Fibroblast of lung (primary cell): ENCODE data around the gene MYH9. TPM values are rescaled to one million over a fixed set of nuclear protein-coding genes. Genes with fewer than 3 reads are reported as not detected.

ENCODE experiments used
- DNase-seq, 2 donors: peaks; one replicate each; pipeline versions ENCODE4 v3.0.0 to v3.0.0-alpha.2; 2010; ENCODE audit warnings: low read depth in 2 of 2
- H2AFZ ChIP-seq: 2 replicates; pipeline ENCODE4 v1.5.1; 2012; ENCODE audit warnings: low read length, control low read depth, inconsistent platforms
- H3K27ac ChIP-seq: 2 replicates; pipeline ENCODE4 v1.5.1; 2011; ENCODE audit warnings: low read length, control low read depth; ENCODE audit not compliant: insufficient read depth
- H3K27me3 ChIP-seq: 2 replicates; pipeline ENCODE4 v1.5.1; 2011; ENCODE audit warnings: mild to moderate bottlenecking, low read length; ENCODE audit not compliant: control insufficient read depth, insufficient read depth
- H3K36me3 ChIP-seq: 2 replicates; pipeline ENCODE4 v1.5.1; 2011; ENCODE audit warnings: low read length; ENCODE audit not compliant: control insufficient read depth, insufficient read depth
- H3K4me1 ChIP-seq: 2 replicates; pipeline ENCODE4 v1.5.1; 2011; ENCODE audit warnings: low read length; ENCODE audit not compliant: control insufficient read depth, insufficient read depth; ENCODE audit errors: extremely low read depth
- H3K4me2 ChIP-seq: 2 replicates; pipeline ENCODE4 v1.5.1; 2011; ENCODE audit warnings: low read length, control low read depth; ENCODE audit not compliant: insufficient read depth; ENCODE audit errors: extremely low read depth
- H3K4me3 ChIP-seq, 4 experiments: fragments of 200-600 bp in 1 of 4; sonication (generic) in 1 of 4; replicated peaks in 1 of 4; 2 replicates each; pipeline ENCODE4 v1.5.1; 2011 to 2016; ENCODE audit warnings: low read length in 4 of 4, low read depth in 3 of 4, mild to moderate bottlenecking in 3 of 4, control low read depth in 2 of 4, inconsistent platforms in 1 of 4, mixed read lengths in 1 of 4; ENCODE audit not compliant: insufficient read depth in 1 of 4; ENCODE audit errors: control extremely low read depth in 1 of 4
- H3K79me2 ChIP-seq: 2 replicates; pipeline ENCODE4 v1.5.1; 2012; ENCODE audit warnings: mild to moderate bottlenecking, low read length, inconsistent platforms; ENCODE audit not compliant: control insufficient read depth, insufficient read depth
- H3K9ac ChIP-seq: 2 replicates; pipeline ENCODE4 v1.5.1; 2011; ENCODE audit warnings: mild to moderate bottlenecking, low read length, control low read depth; ENCODE audit not compliant: insufficient read depth
- H3K9me3 ChIP-seq: 2 replicates; pipeline ENCODE4 v1.5.1; 2012; ENCODE audit warnings: low read depth, low read length; ENCODE audit not compliant: control insufficient read depth, insufficient read depth
- H4K20me1 ChIP-seq: 2 replicates; pipeline ENCODE4 v1.5.1; 2011; ENCODE audit warnings: low read length; ENCODE audit not compliant: control insufficient read depth, insufficient read depth; ENCODE audit errors: extremely low read depth
- CTCF ChIP-seq, 2 donors: IDR thresholded peaks in 1 of 2; conservative IDR thresholded peaks in 1 of 2; 1 replicate in 1 of 2; 2 replicates in 1 of 2; pipeline ENCODE4 v1.5.1; 2011 to 2012; ENCODE audit warnings: low read length in 2 of 2, control low read depth in 1 of 2, inconsistent platforms in 1 of 2, low read depth in 1 of 2, mild to moderate bottlenecking in 1 of 2
- EZH2 ChIP-seq: IDR thresholded peaks from 2 replicates; pipeline ENCODE4 v1.5.1; 2012; ENCODE audit warnings: low read length, control low read depth, mild to moderate bottlenecking; ENCODE audit errors: missing control alignments
- polyA plus RNA-seq, 2 donors: library from polyadenylated mRNA; depleted of rRNA in 1 of 2; stranded (reverse) in 1 of 2; unstranded in 1 of 2; fragments of >200 nt; gene quantifications; 2 replicates each; pipeline ENCODE4 v1.2.1, GENCODE V29; 2011 to 2012; ENCODE audit warnings: missing spikeins in 1 of 2
- total RNA-seq: library from RNA; depleted of rRNA; stranded (reverse); fragments of >200 nt; gene quantifications from 2 replicates; pipeline ENCODE4 v1.2.1, GENCODE V29; 2014

MYH9 gene
- total and polyA plus RNA-seq, 2 donors (not counting 1 experiment from before 2014, with no cell fraction given) = 677 to 796 TPM

- no peak for DNase-seq
- Histone ChIP-seq H3K27ac (no peak overlapping the region), H3K27me3 (no peaks in the 10 kb centered on the region), H3K4me3 (no peak overlapping the region), H3K36me3 (peaks cover 85% of the 10 kb centered on the region), H3K79me2 (peaks cover 73% of the 10 kb centered on the region), H2AFZ (no peak overlapping the region), H3K9me3 (no peaks in the 10 kb centered on the region), H3K4me2 (no peak overlapping the region), H3K9ac (no peak overlapping the region), H4K20me1 (peaks cover 4% of the 10 kb centered on the region), H3K4me1 (peaks cover 26% of the 10 kb centered on the region)
- TF ChIP-seq EZH2 (no peak), CTCF (conservative IDR thresholded peaks at IDR 0.05 in 1 of 2, IDR thresholded peaks at IDR 0.05 in 1 of 2; ENCODE audit: low read depth in 1 of 2, low read length in 2 of 2) (no peak)
Observed at GRCh38 chr22:36299295-36299694, 88.5 kb downstream of the MYH9 start.

DNA sequence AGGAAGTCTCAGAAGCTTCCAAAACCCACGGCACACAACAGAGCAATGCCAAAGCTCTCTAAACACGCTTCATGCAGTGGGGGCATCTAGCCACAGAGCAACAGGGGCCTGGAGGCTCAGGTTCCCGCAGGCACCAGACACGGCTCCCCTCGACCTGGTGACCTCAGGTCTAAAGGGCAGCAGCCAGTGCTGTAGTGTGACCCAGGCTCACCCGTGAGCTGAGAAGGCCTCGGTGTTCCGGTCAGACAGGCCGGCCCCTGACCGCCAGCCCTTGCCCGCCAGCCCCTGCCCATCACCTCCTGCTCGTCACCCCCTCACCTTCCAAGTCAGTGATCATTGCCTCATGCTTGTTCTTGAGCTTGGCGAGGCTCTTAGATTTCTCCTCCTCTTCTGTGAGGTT lies 89.2 kb downstream of the MYH9 start:
- H3K79me2 ChIP-seq = peaks cover 75% of the 10 kb centered on the region
- TF ChIP-seq EZH2 (no peak), CTCF (conservative IDR thresholded peaks at IDR 0.05 in 1 of 2, IDR thresholded peaks at IDR 0.05 in 1 of 2; ENCODE audit: low read depth in 1 of 2, low read length in 2 of 2) (no peak)
- H3K4me3 ChIP-seq = no peak overlapping the region
- H3K27me3 ChIP-seq = no peaks in the 10 kb centered on the region
- no peak overlapping the region for H2AFZ ChIP-seq
- no peak overlapping the region for H3K27ac ChIP-seq
- no peaks in the 10 kb centered on the region for H3K9me3 ChIP-seq
- H3K4me2 ChIP-seq = no peak overlapping the region
- no peak for DNase-seq
- H4K20me1 ChIP-seq = peaks cover 4% of the 10 kb centered on the region
- H3K4me1 ChIP-seq = peaks cover 22% of the 10 kb centered on the region
- peaks cover 86% of the 10 kb centered on the region for H3K36me3 ChIP-seq
- H3K9ac ChIP-seq = no peak overlapping the region

DNA sequence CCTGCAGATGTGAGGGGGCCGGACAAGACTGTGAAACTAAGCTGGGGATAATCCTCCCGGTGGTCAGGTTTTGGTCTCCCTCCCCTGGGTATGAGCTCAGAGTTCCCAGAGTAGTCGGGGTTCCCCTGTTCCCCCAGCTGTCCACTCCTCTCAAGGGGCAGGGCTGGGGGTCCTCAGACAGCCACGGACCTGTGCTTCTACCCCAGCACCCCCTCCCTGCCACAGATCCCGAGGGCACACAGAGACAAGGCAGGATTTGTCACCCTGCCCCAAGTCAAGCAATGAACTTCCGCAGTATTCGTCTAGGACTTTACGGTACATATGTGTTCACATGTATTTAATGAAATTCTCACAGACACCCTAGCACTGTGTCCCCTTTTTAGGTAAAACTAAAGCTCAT lies 89.6 kb downstream of the MYH9 start:
- peaks cover 77% of the 10 kb centered on the region for H3K79me2 ChIP-seq
- no peak for TF ChIP-seq CTCF (conservative IDR thresholded peaks at IDR 0.05 in 1 of 2, IDR thresholded peaks at IDR 0.05 in 1 of 2; ENCODE audit: low read depth in 1 of 2, low read length in 2 of 2)
- no peak for TF ChIP-seq EZH2
- no peak overlapping the region for H3K27ac ChIP-seq
- no peaks in the 10 kb centered on the region for H3K9me3 ChIP-seq
- H3K9ac ChIP-seq = no peak overlapping the region
- peaks cover 4% of the 10 kb centered on the region for H4K20me1 ChIP-seq
- no peaks in the 10 kb centered on the region for H3K27me3 ChIP-seq
- no peak for DNase-seq
- no peak overlapping the region for H3K4me3 ChIP-seq
- H3K4me2 ChIP-seq = no peak overlapping the region
- peaks cover 20% of the 10 kb centered on the region for H3K4me1 ChIP-seq
- H3K36me3 ChIP-seq = peaks cover 89% of the 10 kb centered on the region
- H2AFZ ChIP-seq = no peak overlapping the region
